HepG2 (cell line): ENCODE results near the gene NOC2L. TPM values are rescaled to one million over a fixed set of nuclear protein-coding genes. Genes with fewer than 3 reads are reported as not detected.

Source experiments
- BHLHE40 ChIP-seq: IDR thresholded peaks from 2 replicates; pipeline ENCODE4 v1.6.1; 2011; ENCODE audit warnings: low read length, improper control_type of control experiment
- FOXA3 ChIP-seq: IDR thresholded peaks from 2 replicates; pipeline ENCODE4 v1.6.1; 2016; ENCODE audit warnings: missing genetic modification reagents, missing compliant biosample characterization
- FOXJ3 ChIP-seq: sonication (generic); formaldehyde crosslinking; IDR thresholded peaks from 2 replicates; pipeline ENCODE4 v1.4.0; 2020; ENCODE audit warnings: missing genetic modification reagents, mild to moderate bottlenecking, borderline replicate concordance
- HIVEP1 ChIP-seq: sonication (generic); formaldehyde crosslinking; IDR thresholded peaks from 2 replicates; pipeline ENCODE4 v1.4.0; 2020; ENCODE audit warnings: mild to moderate bottlenecking, missing genetic modification reagents
- MEIS1 ChIP-seq: sonication (generic); formaldehyde crosslinking; IDR thresholded peaks from 2 replicates; pipeline ENCODE4 v1.9.0; 2021; ENCODE audit warnings: mild to moderate bottlenecking, missing genetic modification reagents, moderate library complexity, borderline replicate concordance
- NCOA2 ChIP-seq: sonication (generic); formaldehyde crosslinking; IDR thresholded peaks from 2 replicates; pipeline ENCODE4 v1.8.0; 2022; ENCODE audit warnings: inconsistent platforms
- NFYC ChIP-seq: IDR thresholded peaks from 2 replicates; pipeline ENCODE4 v1.6.1; 2016; ENCODE audit warnings: missing genetic modification reagents, missing compliant biosample characterization
- SMAD3 ChIP-seq: sonication (generic); formaldehyde crosslinking; IDR thresholded peaks from 2 replicates; pipeline ENCODE4 v1.4.0; 2020; ENCODE audit warnings: missing genetic modification reagents
- TOPORS ChIP-seq: sonication (generic); formaldehyde crosslinking; IDR thresholded peaks from 2 replicates; pipeline ENCODE4 v1.8.0; 2023; ENCODE audit warnings: mild to moderate bottlenecking, missing genetic modification reagents
- ZFP41 ChIP-seq: sonication (generic); formaldehyde crosslinking; IDR thresholded peaks from 2 replicates; pipeline ENCODE4 v1.4.0; 2020; ENCODE audit warnings: mild to moderate bottlenecking, missing genetic modification reagents, borderline replicate concordance
- ZNF10 ChIP-seq: sonication (generic); formaldehyde crosslinking; IDR thresholded peaks from 2 replicates; pipeline ENCODE4 v1.4.0; 2020; ENCODE audit warnings: mild to moderate bottlenecking, low read depth, missing genetic modification reagents, borderline replicate concordance
- ZNF446 ChIP-seq: sonication (generic); formaldehyde crosslinking; IDR thresholded peaks from 2 replicates; pipeline ENCODE4 v1.5.0; 2020; ENCODE audit warnings: mild to moderate bottlenecking, missing genetic modification reagents
- ZNF891 ChIP-seq: sonication (generic); formaldehyde crosslinking; IDR thresholded peaks from 2 replicates; pipeline ENCODE4 v1.5.0; 2020; ENCODE audit warnings: mild to moderate bottlenecking, missing genetic modification reagents
- polyA plus RNA-seq, 8 experiments: library from polyadenylated mRNA; depleted of rRNA in 3 of 8; stranded (reverse) in 7 of 8; unstranded in 1 of 8; fragments of >200 nt; fragmentation: Illumina TruSeq in 4 of 8; extraction: Trizol in 4 of 8; gene quantifications; 2 replicates each; pipeline versions ENCODE4 v1.2.1 to v1.2.3, GENCODE V29; 2011 to 2016; ENCODE audit warnings: low read depth in 4 of 8, missing spikeins in 1 of 8, mixed read lengths in 1 of 8; ENCODE audit not compliant: insufficient read depth in 1 of 8
- total RNA-seq, 5 experiments: library from RNA; depleted of rRNA; stranded (reverse); fragments of >200 nt; fragmentation: Illumina TruSeq; extraction: Trizol; gene quantifications; 2 replicates each; pipeline ENCODE4 v1.2.3, GENCODE V29; 2016; ENCODE audit warnings: low read depth in 1 of 5
- TF ChIP-seq, protein P1 (sequence below): sonication (generic); formaldehyde crosslinking; IDR thresholded peaks from 2 replicates; pipeline ENCODE4 v1.4.0; 2020; ENCODE audit warnings: missing genetic modification reagents
- TF ChIP-seq, protein P2 (sequence below): sonication (generic); formaldehyde crosslinking; IDR thresholded peaks from 2 replicates; pipeline ENCODE4 v1.4.0; 2020; ENCODE audit warnings: missing genetic modification reagents, borderline replicate concordance
- TF ChIP-seq, protein P3 (sequence below): sonication (generic); formaldehyde crosslinking; IDR thresholded peaks from 2 replicates; pipeline ENCODE4 v1.4.0; 2020; ENCODE audit warnings: missing genetic modification reagents, borderline replicate concordance

Gene NOC2L
- total and polyA plus RNA-seq, 2 of the 13 experiments (the other 11 are each of a cell fraction or from before 2014, with no cell fraction given): 32.0 to 103 TPM

DNA sequence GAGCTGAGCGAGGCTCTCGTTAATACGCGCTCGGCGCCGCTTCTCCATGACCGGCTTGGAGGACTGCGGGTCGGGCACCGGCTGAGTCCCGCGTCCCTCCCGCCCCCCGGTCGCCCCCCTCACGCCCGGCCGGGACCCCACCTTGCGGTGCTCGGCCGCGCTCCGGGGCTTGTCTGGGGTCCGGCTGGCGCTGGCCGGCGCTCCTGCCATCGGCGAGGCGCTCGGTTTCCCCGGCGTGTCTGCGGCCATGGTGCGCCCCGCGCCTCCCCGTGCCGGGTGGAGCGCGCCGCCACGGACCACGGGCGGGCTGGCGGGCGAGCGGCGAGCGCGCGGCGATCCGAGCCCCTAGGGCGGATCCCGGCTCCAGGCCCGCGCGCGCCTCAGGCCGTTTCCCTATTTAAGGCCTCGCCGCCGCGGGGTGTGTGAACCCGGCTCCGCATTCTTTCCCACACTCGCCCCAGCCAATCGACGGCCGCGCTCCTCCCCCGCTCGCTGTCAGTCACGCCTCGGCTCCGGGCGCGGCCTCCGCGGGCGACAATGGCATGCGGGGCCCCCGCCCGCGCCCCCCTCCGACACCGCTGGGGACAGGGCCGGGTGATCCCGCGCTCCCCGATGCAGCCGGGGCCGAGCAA is 40.8 kb upstream of the NOC2L start, which contains the start of gene HES4 (continued):
- TF ChIP-seq, protein P1, sequence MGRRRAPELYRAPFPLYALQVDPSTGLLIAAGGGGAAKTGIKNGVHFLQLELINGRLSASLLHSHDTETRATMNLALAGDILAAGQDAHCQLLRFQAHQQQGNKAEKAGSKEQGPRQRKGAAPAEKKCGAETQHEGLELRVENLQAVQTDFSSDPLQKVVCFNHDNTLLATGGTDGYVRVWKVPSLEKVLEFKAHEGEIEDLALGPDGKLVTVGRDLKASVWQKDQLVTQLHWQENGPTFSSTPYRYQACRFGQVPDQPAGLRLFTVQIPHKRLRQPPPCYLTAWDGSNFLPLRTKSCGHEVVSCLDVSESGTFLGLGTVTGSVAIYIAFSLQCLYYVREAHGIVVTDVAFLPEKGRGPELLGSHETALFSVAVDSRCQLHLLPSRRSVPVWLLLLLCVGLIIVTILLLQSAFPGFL (CRISPR knock-in tag): no peak
- TF ChIP-seq ZFP41 (no peak), SMAD3 (CRISPR knock-in tag) (0 out of 2 replicates have a peak, but pooled peaks have one; percentile 4), NCOA2 (CRISPR knock-in tag) (peak; percentile 10; the same call in 1 of the 2 replicates), FOXA3 (CRISPR knock-in tag) (no peak), ZNF446 (CRISPR knock-in tag) (0 out of 2 replicates have a peak, but pooled peaks have one; percentile 19), ZNF891 (CRISPR knock-in tag) (no peak), FOXJ3 (CRISPR knock-in tag) (no peak), NFYC (CRISPR knock-in tag) (peak; percentile 77), BHLHE40 (peak; percentile 55; the same call in 1 of the 2 replicates), TOPORS (peak; percentile 3; the same call in 1 of the 2 replicates), ZNF10 (CRISPR knock-in tag) (no peak), MEIS1 (CRISPR knock-in tag) (0 out of 2 replicates have a peak, but pooled peaks have one; percentile 18), HIVEP1 (CRISPR knock-in tag) (0 out of 2 replicates have a peak, but pooled peaks have one; percentile 20)
- TF ChIP-seq, protein P2, sequence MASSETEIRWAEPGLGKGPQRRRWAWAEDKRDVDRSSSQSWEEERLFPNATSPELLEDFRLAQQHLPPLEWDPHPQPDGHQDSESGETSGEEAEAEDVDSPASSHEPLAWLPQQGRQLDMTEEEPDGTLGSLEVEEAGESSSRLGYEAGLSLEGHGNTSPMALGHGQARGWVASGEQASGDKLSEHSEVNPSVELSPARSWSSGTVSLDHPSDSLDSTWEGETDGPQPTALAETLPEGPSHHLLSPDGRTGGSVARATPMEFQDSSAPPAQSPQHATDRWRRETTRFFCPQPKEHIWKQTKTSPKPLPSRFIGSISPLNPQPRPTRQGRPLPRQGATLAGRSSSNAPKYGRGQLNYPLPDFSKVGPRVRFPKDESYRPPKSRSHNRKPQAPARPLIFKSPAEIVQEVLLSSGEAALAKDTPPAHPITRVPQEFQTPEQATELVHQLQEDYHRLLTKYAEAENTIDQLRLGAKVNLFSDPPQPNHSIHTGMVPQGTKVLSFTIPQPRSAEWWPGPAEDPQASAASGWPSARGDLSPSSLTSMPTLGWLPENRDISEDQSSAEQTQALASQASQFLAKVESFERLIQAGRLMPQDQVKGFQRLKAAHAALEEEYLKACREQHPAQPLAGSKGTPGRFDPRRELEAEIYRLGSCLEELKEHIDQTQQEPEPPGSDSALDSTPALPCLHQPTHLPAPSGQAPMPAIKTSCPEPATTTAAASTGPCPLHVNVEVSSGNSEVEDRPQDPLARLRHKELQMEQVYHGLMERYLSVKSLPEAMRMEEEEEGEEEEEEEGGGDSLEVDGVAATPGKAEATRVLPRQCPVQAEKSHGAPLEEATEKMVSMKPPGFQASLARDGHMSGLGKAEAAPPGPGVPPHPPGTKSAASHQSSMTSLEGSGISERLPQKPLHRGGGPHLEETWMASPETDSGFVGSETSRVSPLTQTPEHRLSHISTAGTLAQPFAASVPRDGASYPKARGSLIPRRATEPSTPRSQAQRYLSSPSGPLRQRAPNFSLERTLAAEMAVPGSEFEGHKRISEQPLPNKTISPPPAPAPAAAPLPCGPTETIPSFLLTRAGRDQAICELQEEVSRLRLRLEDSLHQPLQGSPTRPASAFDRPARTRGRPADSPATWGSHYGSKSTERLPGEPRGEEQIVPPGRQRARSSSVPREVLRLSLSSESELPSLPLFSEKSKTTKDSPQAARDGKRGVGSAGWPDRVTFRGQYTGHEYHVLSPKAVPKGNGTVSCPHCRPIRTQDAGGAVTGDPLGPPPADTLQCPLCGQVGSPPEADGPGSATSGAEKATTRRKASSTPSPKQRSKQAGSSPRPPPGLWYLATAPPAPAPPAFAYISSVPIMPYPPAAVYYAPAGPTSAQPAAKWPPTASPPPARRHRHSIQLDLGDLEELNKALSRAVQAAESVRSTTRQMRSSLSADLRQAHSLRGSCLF: no peak
- TF ChIP-seq, protein P3, sequence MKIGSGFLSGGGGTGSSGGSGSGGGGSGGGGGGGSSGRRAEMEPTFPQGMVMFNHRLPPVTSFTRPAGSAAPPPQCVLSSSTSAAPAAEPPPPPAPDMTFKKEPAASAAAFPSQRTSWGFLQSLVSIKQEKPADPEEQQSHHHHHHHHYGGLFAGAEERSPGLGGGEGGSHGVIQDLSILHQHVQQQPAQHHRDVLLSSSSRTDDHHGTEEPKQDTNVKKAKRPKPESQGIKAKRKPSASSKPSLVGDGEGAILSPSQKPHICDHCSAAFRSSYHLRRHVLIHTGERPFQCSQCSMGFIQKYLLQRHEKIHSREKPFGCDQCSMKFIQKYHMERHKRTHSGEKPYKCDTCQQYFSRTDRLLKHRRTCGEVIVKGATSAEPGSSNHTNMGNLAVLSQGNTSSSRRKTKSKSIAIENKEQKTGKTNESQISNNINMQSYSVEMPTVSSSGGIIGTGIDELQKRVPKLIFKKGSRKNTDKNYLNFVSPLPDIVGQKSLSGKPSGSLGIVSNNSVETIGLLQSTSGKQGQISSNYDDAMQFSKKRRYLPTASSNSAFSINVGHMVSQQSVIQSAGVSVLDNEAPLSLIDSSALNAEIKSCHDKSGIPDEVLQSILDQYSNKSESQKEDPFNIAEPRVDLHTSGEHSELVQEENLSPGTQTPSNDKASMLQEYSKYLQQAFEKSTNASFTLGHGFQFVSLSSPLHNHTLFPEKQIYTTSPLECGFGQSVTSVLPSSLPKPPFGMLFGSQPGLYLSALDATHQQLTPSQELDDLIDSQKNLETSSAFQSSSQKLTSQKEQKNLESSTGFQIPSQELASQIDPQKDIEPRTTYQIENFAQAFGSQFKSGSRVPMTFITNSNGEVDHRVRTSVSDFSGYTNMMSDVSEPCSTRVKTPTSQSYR: peak; percentile 43; the same call in 1 of the 2 replicates
